HFFc6 (cell line): ENCODE measurements around the gene IQSEC2. TPM values are rescaled to one million over a fixed set of nuclear protein-coding genes. Genes with fewer than 3 reads are reported as not detected.
A peak's percentile ranks its signal among the peaks of the same experiment; 100 is the strongest.

Experiments
- DNase-seq: peaks from one replicate; pipeline ENCODE4 v3.0.0-alpha.2; 2018
- H3K27ac Mint-ChIP-seq: 2 replicates; pipeline ENCODE4 v1.8.0; 2020; ENCODE audit warnings: mild to moderate bottlenecking, mixed read lengths
- H3K27me3 Mint-ChIP-seq: 2 replicates; pipeline ENCODE4 v1.8.0; 2021; ENCODE audit warnings: mild to moderate bottlenecking, moderate library complexity, mixed read lengths; ENCODE audit not compliant: insufficient read depth
- H3K36me3 Mint-ChIP-seq: 2 replicates; pipeline ENCODE4 v1.8.0; 2021; ENCODE audit warnings: low read depth, mixed read lengths
- H3K4me1 Mint-ChIP-seq: 2 replicates; pipeline ENCODE4 v1.8.0; 2020; ENCODE audit warnings: low read depth, mixed read lengths
- H3K4me3 Mint-ChIP-seq: 2 replicates; pipeline ENCODE4 v1.8.0; 2020; ENCODE audit warnings: mild to moderate bottlenecking, moderate library complexity, mixed read lengths
- H3K9me3 Mint-ChIP-seq: 2 replicates; pipeline ENCODE4 v1.8.0; 2020; ENCODE audit warnings: mild to moderate bottlenecking, mixed read lengths
- total RNA-seq, 6 experiments: library from RNA; stranded (reverse); fragmentation: NEBNext Ultra II Directional; extraction: Animal tissue kit (Norgen Biotek cat#: 25700); gene quantifications; 2 replicates in 1 of 6; 3 replicates in 5 of 6; pipeline ENCODE4 v1.2.3, GENCODE V29; 2021
- TF ChIP-seq, protein P1 (sequence below): fragments of 200-600 bp; sonication (generic); IDR thresholded peaks from 2 replicates; pipeline ENCODE4 v1.5.0; 2021; ENCODE audit warnings: antibody characterized with exemption, mild to moderate bottlenecking

IQSEC2 gene
- total RNA-seq, 6 experiments from 2014 or later: 16.4 to 22.8 (median 20.0) TPM

DNA sequence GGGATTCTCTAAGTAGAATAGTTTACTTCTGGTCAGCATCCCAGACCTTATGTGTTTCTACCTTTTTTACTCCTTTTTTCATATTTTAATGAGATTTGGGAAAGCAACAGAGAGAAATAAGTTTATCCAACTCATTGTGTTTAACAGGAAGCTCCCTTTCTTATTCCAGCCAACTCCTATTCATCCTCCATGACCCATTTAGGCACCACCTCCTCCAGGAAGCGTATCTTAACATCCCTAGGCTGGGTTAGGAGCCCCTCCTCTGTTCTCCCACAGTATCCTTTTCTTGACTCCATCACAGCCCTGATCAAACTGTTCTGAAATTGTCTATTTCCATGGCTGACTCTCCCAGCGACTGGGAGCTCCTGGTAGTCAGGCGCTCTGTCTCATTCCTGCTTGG, 18.8 kb upstream of the IQSEC2 start:
- no peak for DNase-seq
- no peak overlapping the region for H3K4me3 Mint-ChIP-seq
- TF ChIP-seq, protein P1, sequence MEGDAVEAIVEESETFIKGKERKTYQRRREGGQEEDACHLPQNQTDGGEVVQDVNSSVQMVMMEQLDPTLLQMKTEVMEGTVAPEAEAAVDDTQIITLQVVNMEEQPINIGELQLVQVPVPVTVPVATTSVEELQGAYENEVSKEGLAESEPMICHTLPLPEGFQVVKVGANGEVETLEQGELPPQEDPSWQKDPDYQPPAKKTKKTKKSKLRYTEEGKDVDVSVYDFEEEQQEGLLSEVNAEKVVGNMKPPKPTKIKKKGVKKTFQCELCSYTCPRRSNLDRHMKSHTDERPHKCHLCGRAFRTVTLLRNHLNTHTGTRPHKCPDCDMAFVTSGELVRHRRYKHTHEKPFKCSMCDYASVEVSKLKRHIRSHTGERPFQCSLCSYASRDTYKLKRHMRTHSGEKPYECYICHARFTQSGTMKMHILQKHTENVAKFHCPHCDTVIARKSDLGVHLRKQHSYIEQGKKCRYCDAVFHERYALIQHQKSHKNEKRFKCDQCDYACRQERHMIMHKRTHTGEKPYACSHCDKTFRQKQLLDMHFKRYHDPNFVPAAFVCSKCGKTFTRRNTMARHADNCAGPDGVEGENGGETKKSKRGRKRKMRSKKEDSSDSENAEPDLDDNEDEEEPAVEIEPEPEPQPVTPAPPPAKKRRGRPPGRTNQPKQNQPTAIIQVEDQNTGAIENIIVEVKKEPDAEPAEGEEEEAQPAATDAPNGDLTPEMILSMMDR: no peak
- H3K9me3 Mint-ChIP-seq: no peaks in the 10 kb centered on the region
- no peaks in the 10 kb centered on the region for H3K4me1 Mint-ChIP-seq
- H3K27ac Mint-ChIP-seq: no peak overlapping the region
- H3K27me3 Mint-ChIP-seq: peaks cover 3% of the 10 kb centered on the region; the same call in 1 of the 2 replicates
- H3K36me3 Mint-ChIP-seq: no peaks in the 10 kb centered on the region

DNA sequence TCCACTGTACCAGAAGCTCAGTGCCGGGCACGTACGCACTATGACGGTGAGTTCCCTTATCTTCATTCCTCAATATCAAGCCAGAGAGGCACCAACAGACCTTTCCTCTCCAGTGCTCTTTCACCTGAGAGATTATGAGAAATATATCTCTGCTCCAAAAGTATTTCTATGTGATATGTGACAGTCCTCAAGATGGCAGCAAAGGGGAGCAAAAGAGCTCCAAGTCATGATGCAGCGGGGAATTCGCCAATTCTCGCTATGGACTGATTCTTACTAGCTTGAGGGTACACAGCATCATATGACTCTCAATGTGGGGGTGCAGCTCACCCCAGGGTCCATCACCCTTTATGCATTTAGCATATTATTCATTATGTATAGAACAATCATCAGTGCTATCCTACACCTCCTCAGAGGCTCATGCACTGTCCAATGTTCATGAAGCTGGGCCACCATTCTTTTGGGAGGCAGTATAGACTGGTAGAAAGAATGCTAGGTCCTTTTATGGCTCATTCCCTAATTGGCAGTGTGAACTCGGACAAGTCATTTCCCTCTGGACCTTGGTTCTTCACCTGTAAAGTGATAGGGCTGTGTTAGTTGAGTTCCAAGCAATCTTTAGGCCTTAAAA, 12.8 kb upstream of the IQSEC2 start:
- no peak for DNase-seq
- Mint-ChIP-seq H3K27me3 (no peaks in the 10 kb centered on the region), H3K4me3 (no peak overlapping the region), H3K27ac (no peak overlapping the region), H3K9me3 (no peaks in the 10 kb centered on the region), H3K36me3 (no peaks in the 10 kb centered on the region), H3K4me1 (no peaks in the 10 kb centered on the region)
- TF ChIP-seq, protein P1: peak; percentile 52

DNA sequence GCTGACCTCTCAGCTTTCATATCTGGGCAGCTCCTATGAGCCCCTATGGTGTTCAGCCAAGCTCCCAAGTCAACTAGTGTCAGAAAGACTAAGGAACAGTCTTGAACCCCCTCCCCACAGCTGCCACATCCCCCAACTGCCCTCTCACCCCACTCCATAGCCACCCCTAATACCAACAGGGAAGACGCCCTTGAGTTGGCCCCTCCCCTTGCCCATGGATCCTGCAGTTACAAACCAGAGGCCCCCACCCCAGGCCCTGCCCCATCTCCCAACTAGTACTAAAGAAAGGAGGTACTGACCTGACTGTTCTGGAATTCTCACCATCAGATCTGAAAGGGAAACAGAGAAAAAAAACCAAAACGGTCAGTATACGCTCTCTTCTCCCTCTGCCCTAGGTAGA, 10.2 kb upstream of the IQSEC2 start:
- no peaks in the 10 kb centered on the region for H3K36me3 Mint-ChIP-seq
- no peak for DNase-seq
- TF ChIP-seq, protein P1: no peak
- no peaks in the 10 kb centered on the region for H3K9me3 Mint-ChIP-seq
- H3K4me1 Mint-ChIP-seq: peaks cover 19% of the 10 kb centered on the region
- no peak overlapping the region for H3K4me3 Mint-ChIP-seq
- H3K27me3 Mint-ChIP-seq: peaks cover 3% of the 10 kb centered on the region
- no peak overlapping the region for H3K27ac Mint-ChIP-seq

DNA sequence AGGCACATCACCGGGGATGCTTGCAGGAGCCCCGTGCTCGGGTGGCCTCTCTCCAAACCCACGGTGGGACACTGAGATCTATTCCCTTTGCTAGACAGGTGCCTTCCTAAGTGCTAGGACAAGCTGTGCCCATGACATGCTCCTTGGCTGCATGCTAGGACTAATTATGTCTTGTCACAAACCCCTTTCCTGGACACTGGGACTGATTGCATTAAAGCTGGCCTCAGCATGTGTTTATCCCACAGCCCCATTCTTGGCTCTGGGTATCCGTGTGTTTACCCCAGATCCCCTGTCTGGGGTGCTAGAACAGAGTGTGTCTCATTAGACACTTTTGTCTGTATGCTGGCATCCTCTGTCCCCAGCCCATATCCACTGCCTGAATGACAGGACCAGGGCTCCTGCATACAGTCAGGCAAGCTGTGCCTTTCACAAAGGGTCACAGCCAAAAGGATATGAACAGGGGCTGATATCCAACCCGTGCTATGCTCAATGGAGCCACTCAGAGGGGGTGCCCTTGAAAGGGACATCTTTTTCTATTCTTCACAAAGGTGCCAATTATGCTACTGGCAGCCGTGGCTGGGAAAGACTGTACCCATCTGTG, 9.2 kb upstream of the IQSEC2 start:
- H3K27me3 Mint-ChIP-seq: peaks cover 3% of the 10 kb centered on the region
- peaks cover 19% of the 10 kb centered on the region for H3K4me1 Mint-ChIP-seq
- TF ChIP-seq, protein P1: no peak
- no peak for DNase-seq
- H3K36me3 Mint-ChIP-seq: no peaks in the 10 kb centered on the region
- no peak overlapping the region for H3K27ac Mint-ChIP-seq
- no peaks in the 10 kb centered on the region for H3K9me3 Mint-ChIP-seq
- no peak overlapping the region for H3K4me3 Mint-ChIP-seq

DNA sequence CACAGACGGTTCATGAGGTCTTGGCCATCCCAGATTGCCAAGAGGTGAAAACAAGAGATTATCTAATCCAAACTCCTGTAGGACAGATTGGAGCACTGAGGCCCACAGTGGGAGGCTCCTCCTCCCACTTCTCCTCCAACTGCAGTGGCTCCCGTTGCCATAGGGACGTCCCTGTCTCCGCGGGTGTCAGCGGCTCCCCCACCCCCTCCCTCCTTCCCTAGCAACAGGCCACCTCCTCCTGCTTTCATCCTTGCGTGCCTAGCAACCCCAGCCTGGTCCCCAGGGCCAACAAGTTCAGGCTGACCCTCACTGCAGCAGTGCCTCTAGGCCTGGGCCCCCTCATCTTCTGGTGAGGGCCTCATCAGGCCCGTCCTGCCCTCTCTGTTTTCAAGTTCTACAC, 6.8 kb upstream of the IQSEC2 start:
- peak overlapping the region; percentile 91 for H3K27ac Mint-ChIP-seq
- peaks cover 3% of the 10 kb centered on the region for H3K27me3 Mint-ChIP-seq
- H3K9me3 Mint-ChIP-seq: no peaks in the 10 kb centered on the region
- H3K4me1 Mint-ChIP-seq: peaks cover 31% of the 10 kb centered on the region
- peak overlapping the region; percentile 73 for H3K4me3 Mint-ChIP-seq
- no peak for DNase-seq
- H3K36me3 Mint-ChIP-seq: no peaks in the 10 kb centered on the region
- TF ChIP-seq, protein P1: no peak
